Measurements from ENCODE around the gene TJAP1.

- TF ChIP-seq CTCF (conservative IDR thresholded peaks at IDR 0.05): no peak
- no peak for TF ChIP-seq EZH2 (IDR thresholded peaks at IDR 0.05; ENCODE audit: low read depth)
Observed at GRCh38 chr6:43497129-43497396, 19.7 kb downstream of the TJAP1 start.
